Activated T-helper 2 cell treated with anti-CD3 and anti-CD28 coated beads, Interferon-gamma antibody, Interleukin-2, Interleukin-4, amounts not matched to agents 10 μg/mL and 5 μg/mL and 100 μg/mL, durations not matched to agents 14 hours and 24 hours and 36 hours (primary cell): ENCODE data around the gene RTF1. TPM values are rescaled to one million over a fixed set of nuclear protein-coding genes. Genes with fewer than 3 reads are reported as not detected.

Experiments used
- DNase-seq: peaks from one replicate; pipeline ENCODE4 v3.0.0; 2021; ENCODE audit warnings: low spot score
- H3K27ac Mint-ChIP-seq: one replicate; pipeline ENCODE4 v1.8.0; 2021; ENCODE audit warnings: mixed read lengths
- H3K27me3 Mint-ChIP-seq: one replicate; pipeline ENCODE4 v1.8.0; 2021; ENCODE audit warnings: low read depth, mixed read lengths
- H3K36me3 Mint-ChIP-seq: one replicate; pipeline ENCODE4 v1.8.0; 2021; ENCODE audit warnings: low read depth, mixed read lengths
- H3K4me1 Mint-ChIP-seq: one replicate; pipeline ENCODE4 v1.8.0; 2021; ENCODE audit warnings: low read depth, mixed read lengths
- H3K4me3 Mint-ChIP-seq: one replicate; pipeline ENCODE4 v1.8.0; 2021; ENCODE audit warnings: low read depth, mild to moderate bottlenecking, moderate library complexity, mixed read lengths
- H3K9me3 Mint-ChIP-seq: one replicate; pipeline ENCODE4 v1.8.0; 2021; ENCODE audit warnings: mixed read lengths
- intact Hi-C: fragments of 100-400 bp; cut with micrococcal nuclease; formaldehyde crosslinking; loops from one replicate; pipeline ENCODE4 v1.15.1; 2023
- total RNA-seq: library from RNA; stranded (reverse); gene quantifications from 2 replicates; pipeline ENCODE4 v1.2.3, GENCODE V29; 2022

The RTF1 gene
- total RNA-seq, 1 donor from 2014 or later = 40.1 TPM

DNA sequence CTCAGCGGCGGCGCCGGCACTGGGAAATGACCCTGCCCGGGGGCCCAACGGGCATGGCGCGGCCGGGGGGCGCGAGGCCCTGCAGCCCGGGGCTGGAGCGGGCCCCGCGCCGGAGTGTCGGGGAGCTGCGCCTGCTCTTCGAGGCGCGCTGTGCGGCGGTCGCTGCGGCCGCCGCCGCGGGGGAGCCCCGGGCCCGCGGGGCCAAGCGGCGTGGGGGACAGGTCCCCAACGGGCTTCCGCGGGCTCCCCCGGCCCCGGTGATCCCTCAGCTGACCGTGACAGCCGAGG is 77.0 kb downstream of the RTF1 start:
- peaks cover 4% of the 10 kb centered on the region for H3K9me3 Mint-ChIP-seq
- peaks cover 3% of the 10 kb centered on the region for H3K36me3 Mint-ChIP-seq
- H3K27ac Mint-ChIP-seq = no peak overlapping the region
- H3K4me3 Mint-ChIP-seq = no peak overlapping the region
- peaks cover 27% of the 10 kb centered on the region for H3K4me1 Mint-ChIP-seq
- DNase-seq = no peak
- peaks cover 26% of the 10 kb centered on the region for H3K27me3 Mint-ChIP-seq
- intact Hi-C loops = loop anchor here (1.0 to 5.0 kb wide), 6 partner anchors 19 to 778 kb away; partner anchors contain the start of genes EHD4, GANC, LTK and TMEM87A

DNA sequence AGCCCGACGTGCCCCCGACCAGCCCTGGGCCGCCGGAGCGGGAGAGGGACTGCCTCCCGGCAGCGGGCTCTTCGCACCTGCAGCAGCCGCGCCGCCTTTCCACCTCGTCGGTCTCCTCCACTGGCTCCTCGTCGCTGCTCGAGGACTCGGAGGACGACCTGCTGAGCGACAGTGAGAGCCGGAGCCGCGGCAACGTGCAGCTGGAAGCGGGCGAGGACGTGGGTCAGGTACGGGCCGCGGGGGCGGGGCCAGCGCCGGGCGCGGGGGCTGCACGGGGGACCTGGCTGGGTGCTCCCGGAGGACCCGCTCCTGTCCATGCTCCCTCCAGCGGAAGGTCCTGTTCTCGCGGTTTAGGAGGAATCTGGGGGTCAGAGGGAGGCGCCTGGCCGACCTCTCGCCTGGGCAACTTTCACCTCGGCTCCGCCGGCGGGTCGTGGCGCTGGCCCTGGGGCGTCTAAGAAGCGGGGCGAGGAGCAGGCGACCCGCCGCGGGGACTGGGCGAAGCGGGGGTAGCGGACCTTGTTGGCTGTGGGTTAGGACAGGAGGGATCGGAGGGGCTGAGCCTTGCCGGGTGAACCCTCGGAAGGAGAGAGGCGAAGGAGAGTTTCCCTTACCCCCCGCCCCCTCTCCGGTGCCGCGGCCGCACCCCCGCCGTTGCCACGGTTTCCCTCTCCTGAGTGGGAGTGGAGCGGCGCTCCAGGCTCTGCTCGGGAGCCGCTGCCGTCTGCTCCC is 77.5 kb downstream of the RTF1 start:
- no peak overlapping the region for H3K27ac Mint-ChIP-seq
- H3K36me3 Mint-ChIP-seq = peaks cover 3% of the 10 kb centered on the region
- H3K4me1 Mint-ChIP-seq = peaks cover 22% of the 10 kb centered on the region
- H3K9me3 Mint-ChIP-seq = peaks cover 4% of the 10 kb centered on the region
- no peak for DNase-seq
- intact Hi-C loops = loop anchor here (2.0 to 5.0 kb wide), 4 partner anchors 18 to 778 kb away; partner anchors contain the start of genes GANC, LTK, TMEM87A and VPS39
- peaks cover 31% of the 10 kb centered on the region for H3K27me3 Mint-ChIP-seq
- H3K4me3 Mint-ChIP-seq = peak overlapping the region; percentile 69

DNA sequence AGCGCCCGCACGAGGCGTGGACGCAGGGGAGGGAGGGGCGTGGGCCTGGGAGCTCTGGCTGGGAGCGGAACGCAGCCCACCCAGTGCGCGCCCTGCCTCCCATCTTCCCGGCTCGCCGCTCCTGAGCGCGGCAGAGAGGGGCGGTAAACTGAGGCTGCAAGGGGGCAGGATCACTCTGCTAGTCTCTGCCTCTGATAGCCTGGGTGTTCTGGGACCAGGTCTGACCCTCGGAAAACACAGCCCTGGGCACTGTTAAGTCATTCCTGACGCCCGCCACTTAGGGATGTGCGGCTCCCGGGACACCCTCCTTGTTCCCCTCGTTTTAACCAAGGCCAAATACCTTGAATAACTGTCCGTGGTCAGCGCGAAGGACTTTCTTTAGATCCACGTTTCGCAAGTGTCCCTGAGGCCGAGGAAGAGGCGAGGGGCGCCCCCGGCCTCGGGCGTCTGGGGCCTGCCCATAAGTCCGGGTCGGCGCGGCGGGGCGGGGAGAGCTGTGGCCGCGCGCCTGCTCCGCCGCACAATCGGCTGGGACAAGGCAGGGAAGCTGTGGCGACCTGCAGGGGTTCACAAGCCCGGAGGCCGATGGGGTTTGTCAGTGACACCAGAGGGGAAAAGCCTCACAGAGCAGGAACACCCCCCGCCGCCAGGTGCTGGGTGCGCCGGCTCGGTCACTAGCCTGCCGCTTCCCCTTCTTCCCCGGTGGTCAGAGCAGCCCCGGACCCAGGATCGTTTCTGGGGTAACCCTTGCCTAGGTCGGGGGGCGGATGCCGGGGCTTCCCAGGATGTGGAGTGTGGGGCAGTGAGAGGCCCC is 78.2 kb downstream of the RTF1 start:
- Mint-ChIP-seq H3K27me3 (peaks cover 37% of the 10 kb centered on the region), H3K36me3 (peaks cover 2% of the 10 kb centered on the region), H3K9me3 (peaks cover 3% of the 10 kb centered on the region), H3K4me1 (peaks cover 22% of the 10 kb centered on the region), H3K4me3 (peak overlapping the region; percentile 47), H3K27ac (no peak overlapping the region)
- intact Hi-C loops = loop anchor here (2.0 to 5.0 kb wide), 5 partner anchors 18 to 777 kb away; partner anchors contain the start of genes GANC, LTK, MGA and TMEM87A
- DNase-seq = no peak

DNA sequence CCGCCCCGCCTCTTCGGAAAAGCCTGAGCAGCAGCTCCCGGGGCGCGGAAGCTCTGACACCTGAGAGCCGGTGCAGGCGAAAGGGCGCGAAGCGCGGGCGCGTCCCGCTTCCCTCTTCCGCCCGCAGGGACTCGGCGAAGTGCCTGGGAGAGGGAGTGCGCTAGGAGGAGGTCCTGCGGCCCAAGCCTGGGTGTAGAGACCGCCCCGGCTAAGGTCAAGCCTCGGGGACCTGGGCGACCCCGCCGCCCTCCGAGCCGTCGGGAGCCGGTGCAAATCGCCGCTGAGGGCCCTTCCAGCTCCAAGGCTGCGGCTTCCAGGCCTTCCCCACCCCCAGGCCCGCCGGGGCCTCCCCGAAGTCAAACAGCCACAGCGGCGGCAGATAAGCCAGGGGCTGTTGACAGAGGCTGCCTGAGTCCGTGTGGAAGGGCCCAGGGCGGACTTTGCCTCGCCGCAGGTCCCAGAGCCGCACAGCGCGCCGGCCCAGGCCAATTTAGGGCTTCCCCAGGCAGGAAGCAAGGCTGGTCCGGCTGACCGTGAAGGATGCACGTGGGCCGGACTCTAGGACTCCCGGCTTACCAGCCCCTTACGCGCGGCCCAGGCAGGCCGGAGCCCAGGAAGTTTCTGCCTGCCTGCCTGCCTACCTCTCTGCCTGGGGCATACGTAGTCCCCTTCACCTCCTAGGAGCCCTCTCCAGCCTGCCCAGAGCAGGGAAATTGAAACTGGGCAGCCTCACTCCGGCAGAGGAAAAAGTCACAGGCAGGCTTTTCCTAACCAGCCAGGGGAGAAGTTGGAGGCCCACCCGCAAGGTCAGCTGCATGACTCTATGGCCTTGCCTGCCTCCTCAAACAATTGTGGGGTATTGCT is 79.1 kb downstream of the RTF1 start:
- Mint-ChIP-seq H3K27me3 (peaks cover 43% of the 10 kb centered on the region), H3K27ac (no peak overlapping the region), H3K9me3 (no peaks in the 10 kb centered on the region), H3K4me1 (peaks cover 19% of the 10 kb centered on the region), H3K4me3 (no peak overlapping the region), H3K36me3 (no peaks in the 10 kb centered on the region)
- no peak for DNase-seq
- intact Hi-C loops = loop anchor here (2.0 to 5.0 kb wide), 2 partner anchors 17 to 166 kb away; partner anchors contain the start of genes LTK and MGA

DNA sequence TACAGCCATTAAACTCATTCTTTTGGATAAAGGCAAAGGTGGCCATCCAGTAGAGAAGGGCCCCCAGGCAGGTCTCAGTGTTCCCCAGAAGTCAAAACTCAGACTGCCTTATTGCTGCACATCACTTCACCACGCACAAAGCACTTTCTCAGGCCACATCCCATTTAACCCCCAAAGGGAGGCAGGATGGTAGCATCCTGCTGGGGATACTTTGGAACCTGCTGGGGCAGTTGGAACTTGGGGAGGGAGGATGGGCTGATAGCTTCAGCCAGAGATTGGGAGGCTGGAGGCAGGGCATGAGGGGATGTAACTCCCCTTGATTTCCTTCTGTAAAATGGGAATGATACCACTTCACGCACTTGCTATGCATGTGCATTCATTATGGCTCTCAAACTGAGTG is 81.8 kb downstream of the RTF1 start:
- intact Hi-C loops = loop anchor here (5.0 kb wide), 1 partner anchor 164 kb away; the partner anchor contains the start of gene MGA
- Mint-ChIP-seq H3K27me3 (peaks cover 61% of the 10 kb centered on the region), H3K27ac (no peak overlapping the region), H3K4me3 (no peak overlapping the region), H3K9me3 (no peaks in the 10 kb centered on the region), H3K36me3 (peaks cover 3% of the 10 kb centered on the region), H3K4me1 (peaks cover 7% of the 10 kb centered on the region)
- DNase-seq = no peak

DNA sequence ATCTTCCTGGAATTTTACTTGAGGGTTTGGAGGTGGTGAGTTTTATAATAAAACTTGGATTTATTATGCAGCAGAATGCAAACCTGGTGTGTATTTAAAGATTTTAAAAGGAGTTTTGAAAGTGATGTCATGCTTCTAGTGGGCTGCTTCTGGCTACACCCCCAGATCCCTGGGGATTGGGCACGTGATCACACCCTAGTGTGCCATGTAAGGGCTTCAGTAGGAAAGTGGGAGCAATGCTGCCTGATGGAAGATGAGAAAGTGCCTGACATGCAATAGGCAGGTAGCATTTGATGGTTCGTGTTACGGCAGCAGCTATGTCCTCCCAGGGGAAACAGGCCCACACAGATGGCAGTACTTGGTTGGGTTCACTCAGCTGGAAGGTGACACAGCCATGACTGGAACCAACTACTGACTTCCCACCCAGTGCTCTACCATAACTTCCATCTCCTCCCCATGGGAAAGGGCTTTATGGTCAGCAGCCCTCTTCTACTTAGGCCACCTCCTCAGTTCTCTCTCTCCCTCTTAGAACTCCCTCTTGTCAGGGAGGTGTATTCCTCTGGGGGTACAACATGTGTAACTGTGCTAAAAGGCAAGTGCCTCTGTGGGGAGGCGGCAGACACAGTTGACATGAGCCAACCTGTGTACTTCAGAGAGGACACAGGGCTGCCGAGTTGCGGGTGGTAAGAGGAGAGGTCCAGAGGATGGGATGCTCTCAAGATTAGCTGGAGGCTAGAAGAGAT is 82.4 kb downstream of the RTF1 start:
- Mint-ChIP-seq H3K9me3 (no peaks in the 10 kb centered on the region), H3K36me3 (peaks cover 3% of the 10 kb centered on the region), H3K27me3 (peaks cover 63% of the 10 kb centered on the region), H3K27ac (no peak overlapping the region), H3K4me3 (no peak overlapping the region), H3K4me1 (peaks cover 7% of the 10 kb centered on the region)
- no peak for DNase-seq
- intact Hi-C loops = loop anchor here (5.0 kb wide), 1 partner anchor 163 kb away; the partner anchor contains the start of gene MGA

DNA sequence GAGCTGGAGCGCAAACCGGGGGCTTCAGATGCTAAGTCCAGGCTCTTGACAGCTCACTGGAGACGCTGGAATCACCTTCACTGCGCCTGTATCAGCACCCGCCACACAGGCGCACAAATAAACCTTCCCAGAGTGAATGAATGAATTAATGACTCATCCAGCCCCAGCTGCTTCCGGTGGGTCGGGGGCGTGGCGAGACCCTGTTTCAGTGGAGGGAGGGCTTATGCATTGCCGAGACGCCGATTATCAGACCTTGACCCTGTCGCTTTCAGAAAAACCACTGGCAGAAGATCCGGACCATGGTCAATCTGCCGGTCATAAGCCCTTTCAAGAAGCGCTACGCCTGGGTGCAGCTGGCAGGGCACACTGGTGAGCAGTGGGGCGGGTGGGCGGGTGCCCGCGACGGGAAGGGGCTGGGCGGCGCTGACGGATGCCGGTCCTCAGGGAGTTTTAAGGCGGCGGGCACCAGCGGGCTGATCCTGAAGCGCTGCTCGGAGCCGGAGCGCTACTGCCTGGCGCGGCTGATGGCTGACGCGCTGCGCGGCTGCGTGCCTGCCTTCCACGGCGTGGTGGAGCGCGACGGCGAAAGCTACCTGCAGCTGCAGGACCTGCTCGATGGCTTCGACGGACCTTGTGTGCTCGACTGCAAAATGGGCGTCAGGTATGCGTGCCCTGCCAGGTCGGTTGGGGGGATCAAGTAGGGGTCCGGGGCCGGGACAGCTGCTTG is 84.5 kb downstream of the RTF1 start:
- no peak overlapping the region for H3K27ac Mint-ChIP-seq

DNA sequence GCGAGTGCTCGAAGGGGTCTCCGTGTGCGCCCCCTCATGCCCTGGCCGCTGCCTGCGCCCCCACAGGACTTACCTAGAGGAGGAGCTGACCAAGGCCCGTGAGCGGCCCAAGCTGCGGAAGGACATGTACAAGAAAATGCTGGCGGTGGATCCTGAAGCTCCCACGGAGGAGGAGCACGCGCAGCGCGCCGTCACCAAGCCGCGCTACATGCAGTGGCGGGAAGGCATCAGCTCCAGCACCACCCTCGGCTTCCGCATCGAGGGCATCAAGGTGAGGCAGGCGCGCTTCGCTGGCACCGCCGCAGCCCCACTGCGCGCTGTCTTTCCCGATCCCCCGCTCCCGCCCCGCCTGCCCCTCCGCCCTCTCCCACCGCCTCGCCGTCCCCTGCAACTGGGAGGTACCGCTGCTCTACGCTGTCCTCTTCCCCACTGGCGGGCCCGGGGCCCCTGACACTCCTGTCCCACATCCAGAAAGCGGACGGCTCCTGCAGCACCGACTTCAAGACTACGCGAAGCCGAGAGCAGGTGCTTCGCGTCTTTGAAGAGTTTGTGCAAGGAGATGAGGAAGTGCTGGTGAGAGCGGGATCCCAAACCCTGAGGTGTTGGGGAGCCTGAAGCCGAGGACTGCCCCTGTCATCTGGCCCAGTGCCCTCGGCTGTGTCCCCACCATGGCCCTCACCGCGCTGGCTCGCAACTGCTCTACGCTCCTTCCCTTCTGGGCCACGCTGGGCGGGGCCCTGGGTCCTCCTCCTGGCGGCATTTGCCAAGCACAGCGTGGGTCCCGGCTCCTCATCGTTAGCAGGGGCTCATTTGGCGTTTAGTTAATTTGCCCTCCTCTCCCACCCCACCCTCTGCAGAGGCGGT is 85.3 kb downstream of the RTF1 start:
- DNase-seq = no peak
- Mint-ChIP-seq H3K4me1 (peaks cover 7% of the 10 kb centered on the region), H3K27me3 (peaks cover 64% of the 10 kb centered on the region), H3K27ac (no peak overlapping the region), H3K36me3 (peaks cover 3% of the 10 kb centered on the region), H3K4me3 (peak overlapping the region; percentile 21), H3K9me3 (no peaks in the 10 kb centered on the region)
- intact Hi-C loops = no loop called here

More for the DNA sequence above, 84.5 kb downstream of the RTF1 start:
- intact Hi-C loops = no loop called here
- Mint-ChIP-seq H3K27me3 (peaks cover 71% of the 10 kb centered on the region), H3K4me1 (peaks cover 7% of the 10 kb centered on the region), H3K4me3 (peak overlapping the region; percentile 60), H3K36me3 (peaks cover 3% of the 10 kb centered on the region), H3K9me3 (no peaks in the 10 kb centered on the region)
- no peak for DNase-seq

DNA sequence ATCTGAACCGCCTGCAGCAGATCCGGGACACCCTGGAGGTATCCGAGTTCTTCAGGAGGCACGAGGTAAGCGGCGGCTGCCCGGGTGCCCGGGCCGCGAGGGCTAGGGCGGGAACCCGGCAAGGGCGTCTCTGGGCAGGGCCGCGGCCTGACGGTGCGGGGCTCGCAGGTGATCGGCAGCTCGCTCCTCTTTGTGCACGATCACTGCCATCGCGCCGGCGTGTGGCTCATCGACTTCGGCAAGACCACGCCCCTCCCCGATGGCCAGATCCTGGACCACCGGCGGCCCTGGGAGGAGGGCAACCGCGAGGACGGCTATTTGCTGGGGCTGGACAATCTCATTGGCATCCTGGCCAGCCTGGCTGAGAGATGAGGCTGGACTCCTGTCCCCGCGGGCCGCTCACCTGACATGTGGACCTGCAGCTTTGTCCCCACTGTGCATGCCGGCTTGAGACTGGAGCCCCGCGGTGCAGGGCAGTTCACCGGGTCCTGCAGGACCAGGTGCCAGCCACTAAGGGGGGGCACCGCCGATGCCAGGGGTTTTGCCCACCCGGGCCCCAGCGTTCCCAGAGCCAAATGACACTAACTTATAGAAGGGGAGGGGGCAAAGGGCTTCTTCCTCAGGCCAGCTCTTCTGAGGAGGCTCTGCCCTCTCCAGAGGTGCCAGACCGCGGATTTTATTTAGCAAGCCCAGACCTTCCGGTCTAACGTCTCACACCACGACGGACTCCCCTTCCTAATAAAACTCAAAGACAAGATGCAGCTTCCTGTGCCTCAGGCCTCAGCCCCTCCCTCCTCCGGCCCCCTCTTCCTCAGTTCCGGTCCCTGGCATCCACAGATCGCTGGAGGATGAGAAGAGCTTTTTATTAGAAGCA is 86.1 kb downstream of the RTF1 start:
- H3K36me3 Mint-ChIP-seq = peaks cover 3% of the 10 kb centered on the region
- H3K9me3 Mint-ChIP-seq = no peaks in the 10 kb centered on the region
- intact Hi-C loops = no loop called here
- peaks cover 65% of the 10 kb centered on the region for H3K27me3 Mint-ChIP-seq
- H3K4me1 Mint-ChIP-seq = peaks cover 7% of the 10 kb centered on the region
- no peak overlapping the region for H3K4me3 Mint-ChIP-seq
- no peak overlapping the region for H3K27ac Mint-ChIP-seq
- DNase-seq = no peak

DNA sequence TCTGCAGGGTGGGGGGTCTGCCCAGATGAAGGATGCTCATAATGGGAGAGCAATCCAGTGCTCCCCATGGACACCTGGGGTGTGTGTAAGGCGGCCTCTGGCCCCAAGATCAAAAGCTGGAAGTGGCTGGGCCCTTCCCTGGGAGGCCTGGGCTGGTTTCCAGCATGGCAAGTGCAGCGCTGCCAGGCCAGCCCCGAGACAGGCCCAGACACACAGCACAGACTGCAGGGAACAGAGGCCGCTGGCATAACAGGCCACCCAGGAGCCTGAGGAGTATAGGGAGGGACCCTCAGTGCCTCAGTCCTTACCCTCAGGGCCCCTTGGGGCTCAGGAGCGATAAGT is 86.7 kb downstream of the RTF1 start:
- H3K9me3 Mint-ChIP-seq = no peaks in the 10 kb centered on the region
- H3K27me3 Mint-ChIP-seq = peaks cover 61% of the 10 kb centered on the region

More for the DNA sequence above, 86.7 kb downstream of the RTF1 start:
- H3K36me3 Mint-ChIP-seq = peaks cover 3% of the 10 kb centered on the region
- no peak overlapping the region for H3K4me3 Mint-ChIP-seq
- no peak overlapping the region for H3K27ac Mint-ChIP-seq
- peaks cover 7% of the 10 kb centered on the region for H3K4me1 Mint-ChIP-seq
- no peak for DNase-seq
- intact Hi-C loops = no loop called here
